ENCODE results near the gene GRAPL. TPM values are rescaled to one million over a fixed set of nuclear protein-coding genes. Genes with fewer than 3 reads are reported as not detected.
"Not testable (repeated sequence)": the region's sequence is repeated elsewhere in the genome, so short reads cannot be mapped to it uniquely, and the experiment has no call there.

The GRAPL gene
- total RNA-seq, 1 donor from 2014 or later: not detected

GRCh38 chr17:19137959-19138358 lies 10.6 kb downstream of the GRAPL start:
- not testable (repeated sequence) for H3K36me3 Mint-ChIP-seq (ENCODE audit: unreplicated experiment); H3K27me3 Mint-ChIP-seq (ENCODE audit: unreplicated experiment); H3K9me3 Mint-ChIP-seq (ENCODE audit: unreplicated experiment); DNase-seq; H3K27ac Mint-ChIP-seq (ENCODE audit: unreplicated experiment); H3K4me3 Mint-ChIP-seq (ENCODE audit: unreplicated experiment); H3K4me1 Mint-ChIP-seq (ENCODE audit: low read depth, unreplicated experiment)

GRCh38 chr17:19141366-19142155 lies 14.2 kb downstream of the GRAPL start:
- H3K27me3 Mint-ChIP-seq (ENCODE audit: unreplicated experiment): not testable (repeated sequence)

GRCh38 chr17:19142419-19142818 lies 15.0 kb downstream of the GRAPL start:
- not testable (repeated sequence) for H3K27ac Mint-ChIP-seq (ENCODE audit: unreplicated experiment); H3K4me3 Mint-ChIP-seq (ENCODE audit: unreplicated experiment); H3K36me3 Mint-ChIP-seq (ENCODE audit: unreplicated experiment); DNase-seq; H3K27me3 Mint-ChIP-seq (ENCODE audit: unreplicated experiment); H3K4me1 Mint-ChIP-seq (ENCODE audit: low read depth, unreplicated experiment); H3K9me3 Mint-ChIP-seq (ENCODE audit: unreplicated experiment)

More at GRCh38 chr17:19141366-19142155, 14.2 kb downstream of the GRAPL start:
- not testable (repeated sequence) for H3K4me3 Mint-ChIP-seq (ENCODE audit: unreplicated experiment); H3K36me3 Mint-ChIP-seq (ENCODE audit: unreplicated experiment); H3K9me3 Mint-ChIP-seq (ENCODE audit: unreplicated experiment); DNase-seq; H3K27ac Mint-ChIP-seq (ENCODE audit: unreplicated experiment); H3K4me1 Mint-ChIP-seq (ENCODE audit: low read depth, unreplicated experiment)

GRCh38 chr17:19143097-19143777 lies 15.8 kb downstream of the GRAPL start:
- H3K4me3 Mint-ChIP-seq (ENCODE audit: unreplicated experiment); DNase-seq; H3K9me3 Mint-ChIP-seq (ENCODE audit: unreplicated experiment); H3K27me3 Mint-ChIP-seq (ENCODE audit: unreplicated experiment); H3K27ac Mint-ChIP-seq (ENCODE audit: unreplicated experiment); H3K36me3 Mint-ChIP-seq (ENCODE audit: unreplicated experiment); H3K4me1 Mint-ChIP-seq (ENCODE audit: low read depth, unreplicated experiment): not testable (repeated sequence)

- not testable (repeated sequence) for H3K27me3 Mint-ChIP-seq (ENCODE audit: unreplicated experiment); H3K4me3 Mint-ChIP-seq (ENCODE audit: unreplicated experiment); H3K4me1 Mint-ChIP-seq (ENCODE audit: low read depth, unreplicated experiment); H3K36me3 Mint-ChIP-seq (ENCODE audit: unreplicated experiment); DNase-seq; H3K9me3 Mint-ChIP-seq (ENCODE audit: unreplicated experiment)
- peak overlapping the region; percentile 87 for H3K27ac Mint-ChIP-seq (ENCODE audit: unreplicated experiment)
These were observed 17.0 kb downstream of the GRAPL start for GRCh38 chr17:19144373-19144772.

- H3K9me3 Mint-ChIP-seq (ENCODE audit: unreplicated experiment); H3K4me3 Mint-ChIP-seq (ENCODE audit: unreplicated experiment); H3K36me3 Mint-ChIP-seq (ENCODE audit: unreplicated experiment): not testable (repeated sequence)
These were observed 18.1 kb downstream of the GRAPL start for GRCh38 chr17:19145471-19145870.

GRCh38 chr17:19150678-19151615 lies 23.6 kb downstream of the GRAPL start:
- not testable (repeated sequence) for H3K9me3 Mint-ChIP-seq (ENCODE audit: unreplicated experiment); H3K27ac Mint-ChIP-seq (ENCODE audit: unreplicated experiment); H3K4me1 Mint-ChIP-seq (ENCODE audit: low read depth, unreplicated experiment); DNase-seq; H3K4me3 Mint-ChIP-seq (ENCODE audit: unreplicated experiment); H3K36me3 Mint-ChIP-seq (ENCODE audit: unreplicated experiment); H3K27me3 Mint-ChIP-seq (ENCODE audit: unreplicated experiment)

More at GRCh38 chr17:19145471-19145870, 18.1 kb downstream of the GRAPL start:
- DNase-seq; H3K27ac Mint-ChIP-seq (ENCODE audit: unreplicated experiment); H3K27me3 Mint-ChIP-seq (ENCODE audit: unreplicated experiment); H3K4me1 Mint-ChIP-seq (ENCODE audit: low read depth, unreplicated experiment): not testable (repeated sequence)

GRCh38 chr17:19157628-19158027 lies 30.2 kb downstream of the GRAPL start:
- not testable (repeated sequence) for H3K4me3 Mint-ChIP-seq (ENCODE audit: unreplicated experiment); DNase-seq; H3K27ac Mint-ChIP-seq (ENCODE audit: unreplicated experiment); H3K36me3 Mint-ChIP-seq (ENCODE audit: unreplicated experiment); H3K4me1 Mint-ChIP-seq (ENCODE audit: low read depth, unreplicated experiment); H3K27me3 Mint-ChIP-seq (ENCODE audit: unreplicated experiment); H3K9me3 Mint-ChIP-seq (ENCODE audit: unreplicated experiment)

- not testable (repeated sequence) for H3K36me3 Mint-ChIP-seq (ENCODE audit: unreplicated experiment); H3K4me1 Mint-ChIP-seq (ENCODE audit: low read depth, unreplicated experiment); H3K27ac Mint-ChIP-seq (ENCODE audit: unreplicated experiment); H3K4me3 Mint-ChIP-seq (ENCODE audit: unreplicated experiment); H3K27me3 Mint-ChIP-seq (ENCODE audit: unreplicated experiment); DNase-seq; H3K9me3 Mint-ChIP-seq (ENCODE audit: unreplicated experiment)
These were observed 31.1 kb downstream of the GRAPL start for GRCh38 chr17:19158478-19158877.

- not testable (repeated sequence) for H3K36me3 Mint-ChIP-seq (ENCODE audit: unreplicated experiment); H3K4me1 Mint-ChIP-seq (ENCODE audit: low read depth, unreplicated experiment); DNase-seq; H3K27ac Mint-ChIP-seq (ENCODE audit: unreplicated experiment); H3K9me3 Mint-ChIP-seq (ENCODE audit: unreplicated experiment); H3K27me3 Mint-ChIP-seq (ENCODE audit: unreplicated experiment); H3K4me3 Mint-ChIP-seq (ENCODE audit: unreplicated experiment)
These were observed 31.5 kb downstream of the GRAPL start for GRCh38 chr17:19158938-19159337.

GRCh38 chr17:19161308-19162107 lies 34.1 kb downstream of the GRAPL start:
- H3K27ac Mint-ChIP-seq (ENCODE audit: unreplicated experiment); H3K9me3 Mint-ChIP-seq (ENCODE audit: unreplicated experiment); H3K4me3 Mint-ChIP-seq (ENCODE audit: unreplicated experiment); H3K36me3 Mint-ChIP-seq (ENCODE audit: unreplicated experiment); H3K27me3 Mint-ChIP-seq (ENCODE audit: unreplicated experiment); DNase-seq; H3K4me1 Mint-ChIP-seq (ENCODE audit: low read depth, unreplicated experiment): not testable (repeated sequence)
